GM12875 (cell line): ENCODE measurements around the gene ARHGAP11A.

ENCODE experiments used
- H3K4me3 ChIP-seq: one replicate; pipeline ENCODE4 v1.5.1; 2011; ENCODE audit warnings: low read depth, low read length, control low read depth
- TF ChIP-seq, protein P1 (sequence below): IDR thresholded peaks from 2 replicates; pipeline ENCODE4 v1.5.1; 2011; ENCODE audit warnings: low read depth, mild to moderate bottlenecking, control low read depth, inconsistent platforms, low read length, moderate library complexity, borderline replicate concordance; ENCODE audit not compliant: insufficient read depth

Gene ARHGAP11A

DNA sequence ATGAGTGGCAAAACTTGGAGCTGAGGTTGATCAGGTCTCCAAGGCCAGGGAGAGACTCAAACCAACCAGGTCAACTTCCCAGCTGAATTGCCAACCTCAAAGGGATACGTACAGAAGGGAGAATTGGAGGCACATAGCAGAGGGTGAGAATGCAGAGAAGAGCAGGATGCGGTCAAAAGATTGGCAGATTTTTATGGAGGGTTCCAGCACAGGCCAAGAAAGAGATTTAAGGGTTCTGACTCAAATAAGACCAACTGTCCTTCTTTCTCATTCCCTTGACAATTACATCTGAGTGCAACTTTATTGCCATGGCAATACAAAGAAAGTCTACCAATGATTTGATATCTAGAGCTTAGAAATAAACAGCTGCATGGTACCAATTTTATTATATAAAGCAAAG is 59.4 kb downstream of the ARHGAP11A start:
- H3K4me3 ChIP-seq, result no peak overlapping the region
- TF ChIP-seq, protein P1, sequence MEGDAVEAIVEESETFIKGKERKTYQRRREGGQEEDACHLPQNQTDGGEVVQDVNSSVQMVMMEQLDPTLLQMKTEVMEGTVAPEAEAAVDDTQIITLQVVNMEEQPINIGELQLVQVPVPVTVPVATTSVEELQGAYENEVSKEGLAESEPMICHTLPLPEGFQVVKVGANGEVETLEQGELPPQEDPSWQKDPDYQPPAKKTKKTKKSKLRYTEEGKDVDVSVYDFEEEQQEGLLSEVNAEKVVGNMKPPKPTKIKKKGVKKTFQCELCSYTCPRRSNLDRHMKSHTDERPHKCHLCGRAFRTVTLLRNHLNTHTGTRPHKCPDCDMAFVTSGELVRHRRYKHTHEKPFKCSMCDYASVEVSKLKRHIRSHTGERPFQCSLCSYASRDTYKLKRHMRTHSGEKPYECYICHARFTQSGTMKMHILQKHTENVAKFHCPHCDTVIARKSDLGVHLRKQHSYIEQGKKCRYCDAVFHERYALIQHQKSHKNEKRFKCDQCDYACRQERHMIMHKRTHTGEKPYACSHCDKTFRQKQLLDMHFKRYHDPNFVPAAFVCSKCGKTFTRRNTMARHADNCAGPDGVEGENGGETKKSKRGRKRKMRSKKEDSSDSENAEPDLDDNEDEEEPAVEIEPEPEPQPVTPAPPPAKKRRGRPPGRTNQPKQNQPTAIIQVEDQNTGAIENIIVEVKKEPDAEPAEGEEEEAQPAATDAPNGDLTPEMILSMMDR, result no peak

DNA sequence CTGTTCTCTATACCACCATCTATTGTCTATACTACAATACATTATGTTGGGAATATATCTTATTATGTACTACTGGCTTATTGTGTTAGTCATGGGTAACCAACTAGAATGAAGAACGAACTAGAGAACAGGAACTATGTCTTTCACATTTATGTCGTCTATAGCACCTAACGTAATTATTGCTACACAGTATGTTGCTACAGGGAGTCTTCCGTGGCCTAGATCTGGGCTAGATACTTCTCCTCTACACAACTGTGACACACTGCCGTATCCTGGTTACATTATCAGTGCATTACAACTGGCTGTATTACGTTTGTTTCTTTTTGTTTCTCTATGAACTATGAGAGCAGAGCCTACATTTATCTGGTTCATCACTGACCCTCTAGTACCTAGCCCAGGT is 60.2 kb downstream of the ARHGAP11A start:
- H3K4me3 ChIP-seq, result no peak overlapping the region

DNA sequence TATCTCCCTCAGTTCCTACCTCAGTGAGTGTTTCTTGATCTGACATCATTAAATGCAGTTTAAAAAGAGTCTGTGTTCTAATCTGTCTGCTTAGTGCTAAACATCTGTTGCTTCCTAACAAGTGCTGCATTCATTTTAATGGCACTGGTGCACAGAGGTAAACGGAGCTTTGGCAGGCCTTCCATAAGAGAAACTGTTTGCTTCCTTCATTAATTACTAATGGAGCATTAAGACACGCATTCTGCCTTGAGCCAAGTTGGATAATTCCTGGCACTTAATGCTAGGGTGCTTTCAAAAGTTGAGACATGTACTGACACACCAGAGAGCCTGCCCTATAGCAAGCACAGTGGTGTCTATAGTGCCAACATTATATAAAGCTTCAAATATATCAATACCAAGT is 60.9 kb downstream of the ARHGAP11A start:
- no peak overlapping the region for H3K4me3 ChIP-seq
- TF ChIP-seq, protein P1, result no peak

More for the DNA sequence above, 60.2 kb downstream of the ARHGAP11A start:
- TF ChIP-seq, protein P1, result no peak

DNA sequence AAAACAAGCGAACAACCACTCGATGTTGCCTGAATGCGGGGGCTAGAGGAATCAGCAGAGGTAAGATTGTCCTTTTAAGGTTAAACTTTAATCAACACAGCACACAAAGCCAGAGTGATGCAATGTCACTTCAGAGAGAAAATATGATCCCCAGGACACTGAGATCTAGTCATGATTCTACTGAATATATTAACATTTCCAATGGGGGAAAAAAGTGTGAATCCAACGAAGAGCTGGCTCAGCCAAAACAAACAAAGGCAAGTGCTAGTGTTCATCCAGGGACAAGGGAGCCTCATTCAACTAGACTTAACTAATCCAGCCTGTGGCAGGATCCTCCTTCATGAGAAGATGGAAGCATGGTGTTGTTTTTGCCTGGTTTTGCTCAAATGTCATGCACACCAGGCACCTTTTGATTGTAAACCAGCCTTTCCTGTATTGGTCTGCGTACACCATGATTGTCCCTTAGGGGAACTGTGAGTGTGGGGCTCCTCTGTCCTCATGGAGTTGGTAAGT is 62.0 kb downstream of the ARHGAP11A start:
- H3K4me3 ChIP-seq, result no peak overlapping the region
- TF ChIP-seq, protein P1, result no peak

DNA sequence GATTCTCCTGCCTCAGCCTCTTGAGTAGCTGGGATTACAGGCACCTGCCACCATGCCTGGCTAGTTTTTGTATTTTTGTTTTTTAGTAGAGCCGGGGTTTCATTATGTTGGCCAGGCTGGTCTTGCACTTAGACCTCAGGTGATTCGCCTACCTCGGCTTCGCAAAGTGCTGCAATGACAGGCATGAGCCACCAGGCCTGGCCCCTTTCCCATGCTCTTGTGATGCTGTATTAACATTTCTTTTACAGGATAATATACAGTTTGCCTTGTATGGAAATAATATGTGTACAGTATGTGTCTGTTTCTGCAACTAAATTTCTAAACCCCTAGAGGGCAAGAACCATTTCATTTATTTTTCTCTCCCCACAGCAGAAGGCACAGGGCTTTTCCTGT is 64.0 kb downstream of the ARHGAP11A start:
- TF ChIP-seq, protein P1, result peak; percentile 3; the same call in 1 of the 2 replicates

DNA sequence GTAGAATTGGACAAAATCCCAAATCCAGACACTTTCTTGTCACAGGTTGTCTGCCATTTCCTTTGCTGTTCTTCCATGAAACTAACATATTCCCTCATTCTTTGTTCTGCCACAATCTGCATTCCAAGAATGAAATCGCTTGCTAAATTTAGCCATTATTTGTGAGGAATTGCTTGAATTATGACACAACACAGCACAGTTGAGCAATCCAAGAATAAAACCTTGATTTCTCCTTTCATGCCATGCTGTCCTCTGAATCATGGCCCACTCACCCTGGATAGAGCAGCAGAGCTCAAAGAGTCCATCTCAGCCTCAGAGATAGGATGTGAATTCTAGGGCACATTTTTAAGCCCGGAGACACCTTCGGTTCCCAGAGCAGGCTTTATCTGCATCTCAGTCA is 67.3 kb downstream of the ARHGAP11A start:
- TF ChIP-seq, protein P1, result no peak
- no peak overlapping the region for H3K4me3 ChIP-seq

More for the DNA sequence above, 64.0 kb downstream of the ARHGAP11A start:
- no peak overlapping the region for H3K4me3 ChIP-seq

DNA sequence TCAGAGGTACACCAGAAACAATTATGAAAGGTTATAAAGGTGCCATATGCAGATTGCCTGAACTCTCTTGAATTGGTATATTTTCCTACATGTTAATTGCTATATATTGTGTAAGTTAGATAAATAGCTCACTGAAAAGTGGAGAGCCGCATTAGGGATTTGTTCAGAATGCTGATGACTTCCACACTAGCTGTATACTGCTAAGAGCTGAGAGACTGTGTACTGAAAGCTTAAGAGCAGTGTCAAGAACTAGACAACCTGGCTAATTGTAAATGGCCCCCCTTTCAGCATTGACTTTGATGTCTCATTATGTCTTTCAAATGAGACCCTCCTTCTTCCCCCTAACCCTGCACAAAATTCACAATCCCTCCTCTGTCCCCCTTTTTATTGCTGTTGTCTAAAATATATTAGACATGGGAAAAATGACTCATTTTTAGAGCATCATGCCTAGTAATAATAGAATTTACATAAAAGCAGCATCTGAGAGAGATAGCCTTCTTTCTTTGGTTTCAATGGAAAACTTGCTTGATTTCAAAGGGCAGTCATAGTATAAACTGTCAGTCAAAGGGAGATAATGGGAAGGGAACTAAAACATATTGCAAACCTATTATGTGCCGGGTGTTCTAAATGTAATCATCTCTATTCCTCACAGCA is 67.8 kb downstream of the ARHGAP11A start:
- no peak overlapping the region for H3K4me3 ChIP-seq
- TF ChIP-seq, protein P1, result no peak
